Neural progenitor cell (in vitro differentiated cells): Measurements from ENCODE around the gene EIF4ENIF1.

Source experiments
- EZH2 ChIP-seq: fragments of 200-600 bp; sonication (generic); IDR thresholded peaks from 2 replicates; pipeline ENCODE4 v1.6.1; 2017; ENCODE audit warnings: antibody characterized with exemption, mild to moderate bottlenecking, moderate library complexity
- EZH2phosphoT487 ChIP-seq: fragments of 200-600 bp; sonication (generic); IDR thresholded peaks from 2 replicates; pipeline ENCODE4 v1.6.1; 2017; ENCODE audit warnings: antibody characterized with exemption
- TF ChIP-seq, protein P1 (sequence below): fragments of 200-600 bp; sonication (generic); IDR thresholded peaks from 2 replicates; pipeline ENCODE4 v1.5.1; 2017; ENCODE audit warnings: antibody characterized with exemption, mild to moderate bottlenecking

GRCh38 chr22:31496735-31497146 lies 7.1 kb upstream of the EIF4ENIF1 start:
- TF ChIP-seq EZH2phosphoT487, result no peak
- TF ChIP-seq, protein P1, sequence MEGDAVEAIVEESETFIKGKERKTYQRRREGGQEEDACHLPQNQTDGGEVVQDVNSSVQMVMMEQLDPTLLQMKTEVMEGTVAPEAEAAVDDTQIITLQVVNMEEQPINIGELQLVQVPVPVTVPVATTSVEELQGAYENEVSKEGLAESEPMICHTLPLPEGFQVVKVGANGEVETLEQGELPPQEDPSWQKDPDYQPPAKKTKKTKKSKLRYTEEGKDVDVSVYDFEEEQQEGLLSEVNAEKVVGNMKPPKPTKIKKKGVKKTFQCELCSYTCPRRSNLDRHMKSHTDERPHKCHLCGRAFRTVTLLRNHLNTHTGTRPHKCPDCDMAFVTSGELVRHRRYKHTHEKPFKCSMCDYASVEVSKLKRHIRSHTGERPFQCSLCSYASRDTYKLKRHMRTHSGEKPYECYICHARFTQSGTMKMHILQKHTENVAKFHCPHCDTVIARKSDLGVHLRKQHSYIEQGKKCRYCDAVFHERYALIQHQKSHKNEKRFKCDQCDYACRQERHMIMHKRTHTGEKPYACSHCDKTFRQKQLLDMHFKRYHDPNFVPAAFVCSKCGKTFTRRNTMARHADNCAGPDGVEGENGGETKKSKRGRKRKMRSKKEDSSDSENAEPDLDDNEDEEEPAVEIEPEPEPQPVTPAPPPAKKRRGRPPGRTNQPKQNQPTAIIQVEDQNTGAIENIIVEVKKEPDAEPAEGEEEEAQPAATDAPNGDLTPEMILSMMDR, result no peak
- TF ChIP-seq EZH2, result peak; percentile 27
